K562 (cell line): ENCODE data around the gene FCGR3A. TPM values are rescaled to one million over a fixed set of nuclear protein-coding genes. Genes with fewer than 3 reads are reported as not detected.
"Not testable (repeated sequence)": the region's sequence is repeated elsewhere in the genome, so short reads cannot be mapped to it uniquely, and the experiment has no call there.

ENCODE experiments used
- ATAC-seq: fragments of 200-7000 bp; cut with Tn5 transposase; 3 replicates; pipeline ENCODE4 v1.9.1; 2020; ENCODE audit warnings: moderate library complexity
- BruUV-seq: library from RNA; stranded (reverse); fragments of 400-500 nt; replicated peaks from 2 replicates; lab custom pipeline; 2021; lab: Mats Ljungman, UMichigan
- CTCF ChIA-PET: fragments of 300-600 bp; formaldehyde crosslinking; extraction: SDS; loops from one replicate; lab custom pipeline; 2021; ENCODE audit warnings: low intra/inter-chr PET ratio; lab: Yijun Ruan, JAX
- POLR2A ChIA-PET: fragments of 300-600, 350-650 bp; sonication (Branson Sonifier 250); formaldehyde crosslinking; extraction: SDS; loops from one replicate; lab custom pipeline; 2021; ENCODE audit warnings: antibody characterized with exemption, inconsistent platforms; lab: Yijun Ruan, JAX
- DNase-seq, 4 experiments: peaks; one replicate each; pipeline versions ENCODE4 v3.0.0 to v3.0.0-alpha.2; 2011 to 2018; ENCODE audit warnings: low spot score in 3 of 4, mixed read lengths in 3 of 4; ENCODE audit errors: extremely low read depth in 1 of 4
- FAIRE-seq: peaks from 2 replicates; lab custom pipeline; 2011; peaks lifted over from hg19 to GRCh38; lab: Jason Lieb, UNC
- H2AFZ ChIP-seq: 2 replicates; pipeline ENCODE4 v1.6.0; 2011; ENCODE audit warnings: low read depth, low read length, control low read depth, inconsistent platforms
- H3K27ac ChIP-seq: fragments of 200-600 bp; 3 replicates; pipeline ENCODE4 v1.8.0; 2011; ENCODE audit warnings: low read depth, mild to moderate bottlenecking, control low read depth, inconsistent platforms, low read length, moderate library complexity, mixed read lengths; ENCODE audit errors: extremely low read depth
- H3K27me3 ChIP-seq, 2 experiments: fragments of 300-600 bp in 1 of 2; 2 replicates in 1 of 2; 3 replicates in 1 of 2; pipeline versions ENCODE4 v1.6.0 to v1.8.0; 2011; ENCODE audit warnings: inconsistent platforms in 2 of 2, low read length in 2 of 2, mild to moderate bottlenecking in 1 of 2, mixed read lengths in 1 of 2, moderate library complexity in 1 of 2; ENCODE audit not compliant: control insufficient read depth in 2 of 2, insufficient read depth in 2 of 2
- H3K36me3 ChIP-seq: fragments of 300-600 bp; 3 replicates; pipeline ENCODE4 v1.8.0; 2011; ENCODE audit warnings: mild to moderate bottlenecking, low read length, inconsistent platforms; ENCODE audit not compliant: control insufficient read depth, insufficient read depth
- H3K4me1 ChIP-seq, 2 experiments: fragments of 200-600 bp in 1 of 2; replicated peaks in 1 of 2; 2 replicates in 1 of 2; 3 replicates in 1 of 2; pipeline versions ENCODE4 v1.5.1 to v1.8.0; 2011; ENCODE audit warnings: inconsistent platforms in 2 of 2, low read length in 2 of 2, mild to moderate bottlenecking in 1 of 2, mixed read lengths in 1 of 2, moderate library complexity in 1 of 2; ENCODE audit not compliant: control insufficient read depth in 2 of 2, insufficient read depth in 2 of 2
- H3K4me2 ChIP-seq: 2 replicates; pipeline ENCODE4 v1.6.1; 2011; ENCODE audit warnings: low read length, control low read depth, inconsistent platforms, mixed read lengths; ENCODE audit not compliant: insufficient read depth
- H3K4me3 ChIP-seq: fragments of 200-600 bp; sonication (generic), shearing (Covaris generic); 2 replicates; pipeline ENCODE4 v1.5.1; 2016; ENCODE audit warnings: control low read depth, inconsistent platforms
- H3K79me2 ChIP-seq: fragments of 200-600 bp; 3 replicates; pipeline ENCODE4 v1.8.0; 2011; ENCODE audit warnings: low read length, inconsistent platforms; ENCODE audit not compliant: control insufficient read depth, insufficient read depth
- H3K9ac ChIP-seq, 2 experiments: 2 replicates each; pipeline versions ENCODE4 v1.6.0 to v1.6.1; 2011; ENCODE audit warnings: low read depth in 2 of 2, low read length in 2 of 2, control low read depth in 1 of 2, inconsistent platforms in 1 of 2, mild to moderate bottlenecking in 1 of 2, mixed read lengths in 1 of 2; ENCODE audit not compliant: insufficient read depth in 1 of 2
- H3K9me1 ChIP-seq: one replicate; pipeline ENCODE4 v1.6.0; 2011; ENCODE audit warnings: inconsistent platforms, mild to moderate bottlenecking, low read length, moderate library complexity; ENCODE audit not compliant: control insufficient read depth, insufficient read depth
- H3K9me3 ChIP-seq: replicated peaks from 2 replicates; pipeline ENCODE4 v1.5.1; 2011; ENCODE audit warnings: low read depth, low read length, inconsistent platforms; ENCODE audit not compliant: control insufficient read depth, insufficient read depth
- H4K20me1 ChIP-seq: replicated peaks from 2 replicates; pipeline ENCODE4 v1.6.1; 2011; ENCODE audit warnings: low read length, inconsistent platforms, mixed read lengths; ENCODE audit not compliant: control insufficient read depth, insufficient read depth
- WGBS: fragments of 100-300 bp; shearing (Covaris generic); methylation state at CpG from one replicate; pipeline ENCODE4 v1.1.6; 2016; ENCODE audit warnings: low coverage, mixed read lengths; ENCODE audit not compliant: insufficient coverage; ENCODE audit errors: missing lambda C conversion rate; 5-methylcytosine and 5-hydroxymethylcytosine counted together
- in situ Hi-C: fragments of 300-500 bp; cut with MboI; formaldehyde crosslinking; loops from 4 replicates; pipeline ENCODE4 v1.15.0; 2018; ENCODE audit warnings: inconsistent platforms, mixed read lengths
- intact Hi-C: fragments of 100-400 bp; cut with micrococcal nuclease; formaldehyde crosslinking; loops from 2 replicates; pipeline ENCODE4 v1.14.2; 2022
- polyA plus RNA-seq, 8 experiments: library from polyadenylated mRNA; depleted of rRNA in 4 of 8; stranded (reverse) in 5 of 8; unstranded in 3 of 8; fragments of >200 nt; fragmentation: Nextera tagmentation in 2 of 8; fragmentation: Illumina TruSeq in 1 of 8; extraction: Ambion mirVana in 2 of 8; extraction: Trizol in 1 of 8; gene quantifications; 2 replicates each; pipeline versions ENCODE4 v1.2.1 to v1.2.3, GENCODE V29; 2011 to 2014; ENCODE audit warnings: inconsistent platforms in 1 of 8, missing spikeins in 1 of 8
- total RNA-seq, 7 experiments: library from RNA; depleted of rRNA in 6 of 7; stranded (reverse); fragments of >200 nt in 6 of 7; fragmentation: Illumina TruSeq in 2 of 7; extraction: Trizol in 2 of 7; gene quantifications; 2 replicates each; pipeline versions ENCODE4 v1.2.1 to v1.2.3, GENCODE V29; 2011 to 2021; ENCODE audit warnings: low replicate concordance in 1 of 7

FCGR3A gene
- total and polyA plus RNA-seq, 9 of the 15 experiments (the other 6 are each of a cell fraction or from before 2014, with no cell fraction given): 0.04 to 0.29 (median 0.14) TPM; not detected in 3

- ATAC-seq: peak; percentile 73
- BruUV-seq, H3K27ac ChIP-seq, H3K79me2 ChIP-seq, H3K4me2 ChIP-seq, H3K36me3 ChIP-seq, H3K27me3 ChIP-seq, POLR2A ChIA-PET, DNase-seq, H3K9me1 ChIP-seq, H3K4me1 ChIP-seq, H3K9me3 ChIP-seq, FAIRE-seq, H3K9ac ChIP-seq, H2AFZ ChIP-seq, H3K4me3 ChIP-seq, intact Hi-C loops, H4K20me1 ChIP-seq, in situ Hi-C loops: not testable (repeated sequence)
- CTCF ChIA-PET: interaction anchor here (0.6 kb wide), 1 partner anchor 162 kb away, joined by 4 read pairs; no protein-coding TSS in a partner anchor
- WGBS: 0% methylated on average over 1 of the region's 8 CpGs
Measured at GRCh38 chr1:161579856-161580507, 30.4 kb upstream of the FCGR3A start.

GRCh38 chr1:161576676-161577075, 27.1 kb upstream of the FCGR3A start:
- intact Hi-C loops, POLR2A ChIA-PET, CTCF ChIA-PET: not testable (repeated sequence)

GRCh38 chr1:161571703-161572102, 22.1 kb upstream of the FCGR3A start:
- intact Hi-C loops: not testable (repeated sequence)

More at GRCh38 chr1:161576676-161577075, 27.1 kb upstream of the FCGR3A start:
- H3K4me3 ChIP-seq, DNase-seq, in situ Hi-C loops, H3K27ac ChIP-seq, FAIRE-seq, H3K79me2 ChIP-seq, ATAC-seq, H2AFZ ChIP-seq, H3K9ac ChIP-seq, H4K20me1 ChIP-seq, H3K27me3 ChIP-seq, H3K4me2 ChIP-seq, H3K9me1 ChIP-seq, H3K9me3 ChIP-seq, H3K36me3 ChIP-seq, H3K4me1 ChIP-seq, BruUV-seq: not testable (repeated sequence)

GRCh38 chr1:161566602-161566960, 17.0 kb upstream of the FCGR3A start:
- H3K4me2 ChIP-seq: peak overlapping the region; percentile 65
- H3K4me1 ChIP-seq, BruUV-seq, H4K20me1 ChIP-seq, H3K27me3 ChIP-seq, POLR2A ChIA-PET, H3K9me1 ChIP-seq, H3K36me3 ChIP-seq, DNase-seq, FAIRE-seq, H3K79me2 ChIP-seq, H3K9me3 ChIP-seq: not testable (repeated sequence)
- H3K9ac ChIP-seq: peak overlapping the region in 1 of 2 experiments; percentile 57; a peak in 2 of 4 replicates
- peak overlapping the region; percentile 70 for H3K27ac ChIP-seq
- WGBS: 100% methylated on average over 1 of the region's 3 CpGs
- CTCF ChIA-PET: interaction anchor here (0.7 to 1.3 kb wide), 2 partner anchors 80 to 173 kb away, joined by 3 read pairs; no protein-coding TSS in a partner anchor
- in situ Hi-C loops: loop anchor here (5.0 kb wide), 1 partner anchor 176 kb away; no protein-coding TSS in a partner anchor
- peak; percentile 19 for ATAC-seq
- peak overlapping the region; percentile 86 for H2AFZ ChIP-seq
- intact Hi-C loops: loop anchor here (1.0 to 5.0 kb wide), 2 partner anchors 81 to 172 kb away; no protein-coding TSS in a partner anchor
- H3K4me3 ChIP-seq: 0 out of 2 replicates have a peak overlapping the region, but pooled peaks have one; percentile 30

More at GRCh38 chr1:161571703-161572102, 22.1 kb upstream of the FCGR3A start:
- H3K9ac ChIP-seq, H3K27ac ChIP-seq, H4K20me1 ChIP-seq, CTCF ChIA-PET, H3K9me1 ChIP-seq, H3K36me3 ChIP-seq, POLR2A ChIA-PET, in situ Hi-C loops, H3K79me2 ChIP-seq, H3K4me1 ChIP-seq, BruUV-seq, H3K27me3 ChIP-seq, H3K9me3 ChIP-seq, H3K4me3 ChIP-seq, DNase-seq, H3K4me2 ChIP-seq: not testable (repeated sequence)
- FAIRE-seq (peak; percentile 57), ATAC-seq (peak; percentile 58)
- WGBS: 13% methylated on average over 2 of the region's 8 CpGs
- H2AFZ ChIP-seq: peak overlapping the region; percentile 66; the same call in 1 of the 2 replicates
